ENCODE measurements around the gene TMEM198. TPM values are rescaled to one million over a fixed set of nuclear protein-coding genes. Genes with fewer than 3 reads are reported as not detected.

The TMEM198 gene
- total and polyA plus RNA-seq, 2 donors (not counting 1 experiment from before 2014, with no cell fraction given) = 0.39 to 1.1 TPM

DNA sequence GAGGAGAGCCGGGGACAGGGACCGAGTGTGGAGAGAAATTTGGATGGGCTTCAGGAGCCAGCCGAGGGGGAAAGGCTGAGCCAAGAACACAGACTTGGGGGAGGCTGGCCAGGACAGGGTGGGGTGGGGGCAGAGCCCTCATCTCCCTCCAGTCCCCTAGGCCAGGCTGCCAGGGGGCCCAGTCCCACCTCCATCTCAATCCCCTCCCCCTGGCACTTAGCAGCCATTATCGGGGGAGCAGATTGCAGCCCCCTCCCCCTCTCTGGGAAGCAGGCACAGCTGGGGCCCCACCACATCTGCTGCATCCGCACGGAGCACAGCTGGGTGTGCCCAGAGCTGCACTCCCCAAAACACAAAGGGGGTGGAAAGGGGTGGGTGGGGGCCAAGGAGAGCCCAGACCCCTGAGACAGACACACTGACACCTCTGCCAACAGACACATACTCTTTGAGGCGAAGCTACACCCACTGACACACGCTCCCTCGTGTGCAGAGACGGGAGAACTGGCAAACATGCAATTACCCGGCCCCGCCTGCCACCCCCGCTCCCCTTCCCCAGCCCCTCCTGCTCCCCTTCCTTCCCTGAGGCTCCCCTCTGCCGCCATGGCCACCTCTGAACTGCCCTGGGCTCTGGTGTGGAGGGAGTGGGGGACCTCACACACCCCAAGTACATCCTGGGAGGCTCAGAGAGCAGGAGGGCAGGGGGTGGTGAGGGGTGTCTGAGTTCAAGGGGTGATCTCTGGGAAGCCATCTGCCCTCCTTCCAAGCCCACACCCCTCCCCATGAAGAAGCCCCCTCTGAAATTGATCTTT lies 34.7 kb upstream of the TMEM198 start:
- Histone ChIP-seq H3K27ac (ENCODE audit: low read length in 2 of 2) (no peak overlapping the region), H2AFZ (ENCODE audit: insufficient read depth, low read depth, low read length, poor library complexity, severe bottlenecking) (no peak overlapping the region), H3K4me2 (replicated peaks; ENCODE audit: low read depth, low read length, poor library complexity, severe bottlenecking) (peak overlapping the region; percentile 64), H3K9ac (ENCODE audit: low read length) (no peak overlapping the region), H3K27me3 (replicated peaks in 1 of 4; ENCODE audit: control extremely low read depth in 1 of 4, control insufficient read depth in 3 of 4, insufficient read depth in 4 of 4, low read length in 3 of 4) (peaks cover 0 to 60% (median 19%) of the 10 kb centered on the region in 4 experiments), H3K79me2 (ENCODE audit: control insufficient read depth, insufficient read depth, low read length) (no peaks in the 10 kb centered on the region), H4K20me1 (ENCODE audit: control insufficient read depth, insufficient read depth, low read length, poor library complexity, severe bottlenecking) (no peaks in the 10 kb centered on the region), H3K36me3 (replicated peaks in 1 of 2; ENCODE audit: control extremely low read depth in 1 of 2, control insufficient read depth in 1 of 2, extremely low read depth in 1 of 2, insufficient read depth in 2 of 2, low read length in 1 of 2) (peaks cover 0 to 25% of the 10 kb centered on the region in 2 experiments), H3K4me3 (ENCODE audit: control extremely low read depth in 1 of 5, extremely low read depth in 1 of 5, insufficient read depth in 1 of 5, low read depth in 2 of 5, low read length in 4 of 5) (peak overlapping the region in 1 of 5 experiments; percentile 8), H3K4me1 (ENCODE audit: control insufficient read depth in 2 of 2, insufficient read depth in 2 of 2, low read length in 2 of 2) (peaks cover 15 to 30% of the 10 kb centered on the region in 2 donors), H3K9me3 (ENCODE audit: control extremely low read depth in 1 of 3, control insufficient read depth in 2 of 3, insufficient read depth in 1 of 3, low read length in 2 of 3) (peaks cover 0 to 18% (median 0%) of the 10 kb centered on the region in 3 donors)
- H3K4me1 Mint-ChIP-seq = peaks cover 25% of the 10 kb centered on the region
- 21% methylated on average over 6 of the region's 14 CpGs for WGBS (ENCODE audit: insufficient coverage)
- ChIA-PET POLR2A (interaction anchor here (0.9 to 1.6 kb wide), 2 partner anchors 11 kb away, joined by 3 read pairs; no protein-coding TSS in a partner anchor), CTCF (interaction anchor here (0.8 to 2.7 kb wide), 10 partner anchors 8 to 134 kb away, joined by 3 to 15 read pairs (median 5); partner anchors contain the start of gene GMPPA)
- no peaks in the 10 kb centered on the region for H3K9me3 Mint-ChIP-seq (ENCODE audit: insufficient read depth)
- DNase-seq (no peak), ATAC-seq (ENCODE audit: low read depth) (peak; percentile 11)
- intact Hi-C loops (cut with micrococcal nuclease) = no loop called here
- H3K27ac Mint-ChIP-seq = no peak overlapping the region
- H3K4me3 Mint-ChIP-seq = peak overlapping the region; percentile 69
- TF ChIP-seq, protein P1, sequence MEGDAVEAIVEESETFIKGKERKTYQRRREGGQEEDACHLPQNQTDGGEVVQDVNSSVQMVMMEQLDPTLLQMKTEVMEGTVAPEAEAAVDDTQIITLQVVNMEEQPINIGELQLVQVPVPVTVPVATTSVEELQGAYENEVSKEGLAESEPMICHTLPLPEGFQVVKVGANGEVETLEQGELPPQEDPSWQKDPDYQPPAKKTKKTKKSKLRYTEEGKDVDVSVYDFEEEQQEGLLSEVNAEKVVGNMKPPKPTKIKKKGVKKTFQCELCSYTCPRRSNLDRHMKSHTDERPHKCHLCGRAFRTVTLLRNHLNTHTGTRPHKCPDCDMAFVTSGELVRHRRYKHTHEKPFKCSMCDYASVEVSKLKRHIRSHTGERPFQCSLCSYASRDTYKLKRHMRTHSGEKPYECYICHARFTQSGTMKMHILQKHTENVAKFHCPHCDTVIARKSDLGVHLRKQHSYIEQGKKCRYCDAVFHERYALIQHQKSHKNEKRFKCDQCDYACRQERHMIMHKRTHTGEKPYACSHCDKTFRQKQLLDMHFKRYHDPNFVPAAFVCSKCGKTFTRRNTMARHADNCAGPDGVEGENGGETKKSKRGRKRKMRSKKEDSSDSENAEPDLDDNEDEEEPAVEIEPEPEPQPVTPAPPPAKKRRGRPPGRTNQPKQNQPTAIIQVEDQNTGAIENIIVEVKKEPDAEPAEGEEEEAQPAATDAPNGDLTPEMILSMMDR (IDR thresholded peaks at IDR 0.05) = no peak
- TF ChIP-seq EZH2 (IDR thresholded peaks at IDR 0.05; ENCODE audit: borderline replicate concordance, insufficient read depth, low read depth, low read length, poor library complexity, severe bottlenecking) = no peak
- peaks cover 47% of the 10 kb centered on the region for H3K27me3 Mint-ChIP-seq

Measured in B cell (primary cell).